GM23338 (cell line): Measurements from ENCODE around the gene THADA. TPM values are rescaled to one million over a fixed set of nuclear protein-coding genes. Genes with fewer than 3 reads are reported as not detected.
A peak's percentile ranks its signal among the peaks of the same experiment; 100 is the strongest.

Source experiments
- ATAC-seq: fragments of 200-7000 bp; cut with Tn5 transposase; 3 replicates; pipeline ENCODE4 v1.9.1; 2020
- DNase-seq: peaks from one replicate; pipeline ENCODE4 v3.0.0-alpha.2; 2015; ENCODE audit warnings: low spot score
- H2AFZ ChIP-seq: fragments of 200-600 bp; sonication (generic); 2 replicates; pipeline ENCODE4 v1.8.0; 2016; ENCODE audit warnings: antibody characterized with exemption, mild to moderate bottlenecking, moderate library complexity
- H3F3A ChIP-seq: fragments of 200-600 bp; sonication (generic); replicated peaks from 2 replicates; pipeline ENCODE4 v1.8.0; 2017; ENCODE audit warnings: antibody characterized with exemption, mixed run types, low read depth
- H3K27ac ChIP-seq: fragments of 200-600 bp; sonication (generic); 2 replicates; pipeline ENCODE4 v1.6.1; 2016; ENCODE audit warnings: low read depth
- H3K27me3 ChIP-seq: fragments of 200-600 bp; sonication (generic); 2 replicates; pipeline ENCODE4 v1.8.0; 2016; ENCODE audit warnings: mild to moderate bottlenecking, mixed run types, moderate library complexity; ENCODE audit not compliant: insufficient read depth
- H3K36me3 ChIP-seq: fragments of 200-600 bp; sonication (generic); 2 replicates; pipeline ENCODE4 v1.8.0; 2016; ENCODE audit warnings: mild to moderate bottlenecking; ENCODE audit not compliant: insufficient read depth
- H3K4me1 ChIP-seq: fragments of 200-600 bp; sonication (generic); 2 replicates; pipeline ENCODE4 v1.8.0; 2016; ENCODE audit warnings: mild to moderate bottlenecking, moderate library complexity; ENCODE audit not compliant: insufficient read depth
- H3K4me2 ChIP-seq: fragments of 200-600 bp; sonication (generic); 2 replicates; pipeline ENCODE4 v1.7.1; 2017; ENCODE audit warnings: mixed run types
- H3K4me3 ChIP-seq: fragments of 200-600 bp; sonication (generic); 2 replicates; pipeline ENCODE4 v1.6.1; 2016; ENCODE audit warnings: mixed run types
- H3K79me2 ChIP-seq: fragments of 200-600 bp; sonication (generic); replicated peaks from 2 replicates; pipeline ENCODE4 v1.8.0; 2017; ENCODE audit warnings: mild to moderate bottlenecking; ENCODE audit not compliant: insufficient read depth
- H3K9me2 ChIP-seq: fragments of 200-600 bp; sonication (generic); 2 replicates; pipeline ENCODE4 v1.8.0; 2017; ENCODE audit not compliant: insufficient read depth
- H4K20me1 ChIP-seq: fragments of 200-600 bp; sonication (generic); replicated peaks from 2 replicates; pipeline ENCODE4 v1.8.0; 2017; ENCODE audit warnings: mild to moderate bottlenecking; ENCODE audit not compliant: insufficient read depth
- H3K27ac Mint-ChIP-seq: 2 replicates; pipeline ENCODE4 v1.8.0; 2020; ENCODE audit warnings: inconsistent platforms, mild to moderate bottlenecking, moderate library complexity, mixed read lengths
- H3K27me3 Mint-ChIP-seq: 3 replicates; pipeline ENCODE4 v1.8.0; 2022; ENCODE audit warnings: low read depth, mild to moderate bottlenecking, moderate library complexity, mixed read lengths, inconsistent platforms; ENCODE audit not compliant: insufficient read depth, poor library complexity
- H3K36me3 Mint-ChIP-seq: 3 replicates; pipeline ENCODE4 v1.8.0; 2021; ENCODE audit warnings: low read depth, mild to moderate bottlenecking, inconsistent platforms, moderate library complexity, mixed read lengths
- H3K4me1 Mint-ChIP-seq: 3 replicates; pipeline ENCODE4 v1.8.0; 2020; ENCODE audit warnings: mild to moderate bottlenecking, inconsistent platforms, mixed read lengths
- H3K4me3 Mint-ChIP-seq: 3 replicates; pipeline ENCODE4 v1.8.0; 2021; ENCODE audit warnings: moderate library complexity, mild to moderate bottlenecking, inconsistent platforms, mixed read lengths
- H3K9me3 Mint-ChIP-seq: 3 replicates; pipeline ENCODE4 v1.8.0; 2020; ENCODE audit warnings: moderate library complexity, mild to moderate bottlenecking, inconsistent platforms, mixed read lengths
- CREB1 ChIP-seq: fragments of 250-450 bp; sonication (Bioruptor Pico); IDR thresholded peaks from 2 replicates; pipeline ENCODE4 v1.5.0; 2020; ENCODE audit warnings: low read depth, mild to moderate bottlenecking, moderate library complexity
- CTCF ChIP-seq, 2 experiments: fragments of 200-600 bp in 1 of 2; sonication (generic) in 1 of 2; conservative IDR thresholded peaks; 2 replicates each; pipeline versions ENCODE4 v1.5.1 to v1.6.1; 2016 to 2017; ENCODE audit warnings: antibody characterized with exemption in 2 of 2, low read depth in 2 of 2, mild to moderate bottlenecking in 2 of 2, moderate library complexity in 1 of 2
- ETS1 ChIP-seq: IDR thresholded peaks from 2 replicates; pipeline ENCODE4 v1.6.1; 2016; ENCODE audit warnings: antibody characterized with exemption
- EZH2 ChIP-seq: fragments of 200-600 bp; sonication (generic); IDR thresholded peaks from one replicate; pipeline ENCODE4 v1.8.0; 2017; ENCODE audit warnings: antibody characterized with exemption, mild to moderate bottlenecking, low read depth; ENCODE audit not compliant: unreplicated experiment
- EZH2phosphoT487 ChIP-seq: fragments of 200-600 bp; sonication (generic); IDR thresholded peaks from one replicate; pipeline ENCODE4 v1.8.1; 2018; ENCODE audit warnings: antibody characterized with exemption; ENCODE audit not compliant: unreplicated experiment
- JUNB ChIP-seq: IDR thresholded peaks from one replicate; pipeline ENCODE4 v1.6.1; 2016; ENCODE audit warnings: antibody characterized with exemption; ENCODE audit not compliant: unreplicated experiment
- NANOG ChIP-seq: IDR thresholded peaks from 2 replicates; pipeline ENCODE4 v1.6.1; 2016; ENCODE audit warnings: antibody characterized with exemption, borderline replicate concordance
- POLR2AphosphoS5 ChIP-seq: IDR thresholded peaks from 2 replicates; pipeline ENCODE4 v1.6.1; 2016; ENCODE audit warnings: antibody characterized with exemption, low read depth
- REST ChIP-seq: IDR thresholded peaks from one replicate; pipeline ENCODE4 v1.6.1; 2018; ENCODE audit warnings: antibody characterized with exemption; ENCODE audit not compliant: unreplicated experiment
- STAT1 ChIP-seq: IDR thresholded peaks from one replicate; pipeline ENCODE4 v1.6.1; 2016; ENCODE audit warnings: antibody characterized with exemption; ENCODE audit not compliant: unreplicated experiment
- ZNF114 ChIP-seq: fragments of 250-450 bp; sonication (Bioruptor Pico); IDR thresholded peaks from 2 replicates; pipeline ENCODE4 v1.5.0; 2020; ENCODE audit warnings: mild to moderate bottlenecking, moderate library complexity
- ZNF331 ChIP-seq: fragments of 250-450 bp; sonication (Bioruptor Pico); IDR thresholded peaks from 2 replicates; pipeline ENCODE4 v1.5.0; 2020; ENCODE audit warnings: low read depth, mild to moderate bottlenecking, moderate library complexity
- ZNF462 ChIP-seq: fragments of 250-450 bp; sonication (Bioruptor Pico); IDR thresholded peaks from 2 replicates; pipeline ENCODE4 v1.5.0; 2020; ENCODE audit warnings: mild to moderate bottlenecking, moderate library complexity
- polyA plus RNA-seq: library from polyadenylated mRNA; unstranded; fragments of >200 nt; fragmentation: Nextera tagmentation; extraction: Ambion mirVana; gene quantifications from 2 replicates; pipeline ENCODE4 v1.2.1, GENCODE V29; 2016
- total RNA-seq: library from RNA; depleted of rRNA; stranded (reverse); fragments of >200 nt; shearing (Covaris generic); gene quantifications from 2 replicates; pipeline ENCODE4 v1.2.3, GENCODE V29; 2014

The THADA gene
- total and polyA plus RNA-seq, 2 experiments from 2014 or later, result 17.0 to 30.7 TPM

DNA sequence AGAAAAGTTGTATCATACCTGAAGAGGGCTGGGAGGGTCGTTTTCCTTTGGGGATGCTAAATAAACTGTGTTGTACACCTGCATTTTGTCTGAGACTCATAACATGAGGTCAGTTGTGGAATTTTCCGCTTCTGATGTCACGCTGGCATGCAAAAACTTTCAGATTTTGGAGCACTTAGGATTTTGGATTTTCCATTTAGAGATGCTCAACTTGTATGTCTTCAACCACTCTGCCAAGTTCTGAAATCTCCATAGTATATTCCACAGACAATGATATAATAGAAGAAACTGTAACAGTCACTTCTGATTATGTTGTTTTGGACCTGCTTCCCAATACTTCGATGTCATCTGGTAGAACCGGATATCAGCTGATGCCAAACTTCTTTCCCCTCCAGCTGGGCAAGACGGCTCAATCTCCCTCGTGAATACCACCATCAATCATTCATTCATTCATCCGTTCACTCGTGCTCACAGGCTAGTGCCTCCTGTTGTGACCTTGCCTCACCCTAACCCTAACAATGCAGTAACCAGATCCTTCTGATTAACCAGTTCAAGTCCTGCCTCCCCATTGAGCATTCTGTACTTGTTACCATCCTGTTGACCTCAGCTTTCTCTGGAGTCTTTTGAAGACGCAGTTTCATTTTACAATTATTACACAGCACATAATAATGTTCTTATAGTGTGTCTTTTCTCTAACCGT is 35.9 kb upstream of the THADA start:
- Histone ChIP-seq H3K4me1 (0 out of 2 replicates have a peak, but pooled peaks cover 6% of the 10 kb centered on the region), H3K4me2 (no peak overlapping the region), H3K9me2 (no peaks in the 10 kb centered on the region), H3K27me3 (no peaks in the 10 kb centered on the region), H3F3A (no peaks in the 10 kb centered on the region), H3K27ac (no peak overlapping the region), H3K79me2 (no peaks in the 10 kb centered on the region), H3K4me3 (no peak overlapping the region), H3K36me3 (no peaks in the 10 kb centered on the region), H2AFZ (peak overlapping the region; percentile 81; the same call in 1 of the 2 replicates), H4K20me1 (no peaks in the 10 kb centered on the region)
- DNase-seq (no peak), ATAC-seq (no peak)
- H3K27me3 Mint-ChIP-seq, result peaks cover 12% of the 10 kb centered on the region
- no peaks in the 10 kb centered on the region; the same call in 2 of the 3 replicates for H3K36me3 Mint-ChIP-seq
- H3K9me3 Mint-ChIP-seq, result no peaks in the 10 kb centered on the region
- H3K4me1 Mint-ChIP-seq, result peaks cover 13% of the 10 kb centered on the region
- H3K4me3 Mint-ChIP-seq, result no peak overlapping the region
- no peak overlapping the region for H3K27ac Mint-ChIP-seq
- no peak for TF ChIP-seq ZNF462 (CRISPR knock-in tag)
- TF ChIP-seq CTCF (conservative IDR thresholded peaks at IDR 0.05; ENCODE audit: low read depth in 2 of 2), result no peak
- no peak for TF ChIP-seq EZH2phosphoT487
- no peak for TF ChIP-seq POLR2AphosphoS5
- no peak for TF ChIP-seq CREB1 (CRISPR knock-in tag)
- TF ChIP-seq NANOG, result no peak
- TF ChIP-seq REST, result no peak
- TF ChIP-seq STAT1, result no peak
- TF ChIP-seq ZNF331, result no peak
- TF ChIP-seq EZH2, result no peak
- TF ChIP-seq ETS1, result no peak
- no peak for TF ChIP-seq ZNF114
- no peak for TF ChIP-seq JUNB
